Activated CD4-positive, alpha-beta T cell treated with anti-CD3 and anti-CD28 coated beads for 36 hours (primary cell): ENCODE results near the gene MYO3B. TPM values are rescaled to one million over a fixed set of nuclear protein-coding genes. Genes with fewer than 3 reads are reported as not detected.
"Not testable (repeated sequence)": the region's sequence is repeated elsewhere in the genome, so short reads cannot be mapped to it uniquely, and the experiment has no call there.

ENCODE experiments used
- ATAC-seq: fragments of 200-7000 bp; cut with Tn5 transposase; one replicate; pipeline ENCODE4 v1.10.0; 2021; ENCODE audit warnings: mild to moderate bottlenecking, moderate library complexity
- CTCF ChIA-PET: fragments of 350-600 bp; sonication (Branson Sonifier 250); formaldehyde crosslinking; loops from one replicate; lab custom pipeline; 2021; ENCODE audit warnings: antibody characterized with exemption; lab: Charles Lee
- POLR2A ChIA-PET: fragments of 350-600 bp; sonication (Branson Sonifier 250); formaldehyde crosslinking; loops from one replicate; lab custom pipeline; 2021; ENCODE audit warnings: antibody characterized with exemption, inconsistent platforms; lab: Charles Lee
- DNase-seq: peaks from one replicate; pipeline ENCODE4 v3.0.0-alpha.2; 2020
- H3K27ac Mint-ChIP-seq: one replicate; pipeline ENCODE4 v1.8.0; 2021; ENCODE audit warnings: mixed read lengths
- H3K27me3 Mint-ChIP-seq: one replicate; pipeline ENCODE4 v1.8.0; 2021; ENCODE audit warnings: mixed read lengths
- H3K36me3 Mint-ChIP-seq: one replicate; pipeline ENCODE4 v1.8.0; 2021; ENCODE audit warnings: low read depth, mixed read lengths
- H3K4me1 Mint-ChIP-seq: one replicate; pipeline ENCODE4 v1.8.0; 2021; ENCODE audit warnings: mixed read lengths
- H3K4me3 Mint-ChIP-seq: one replicate; pipeline ENCODE4 v1.8.0; 2021; ENCODE audit warnings: mild to moderate bottlenecking, moderate library complexity, mixed read lengths
- H3K9me3 Mint-ChIP-seq: one replicate; pipeline ENCODE4 v1.8.0; 2021; ENCODE audit warnings: low read depth, mixed read lengths
- intact Hi-C, 2 experiments: fragments of 100-400 bp; cut with DNase I in 1 of 2; cut with micrococcal nuclease in 1 of 2; formaldehyde crosslinking; loops; one replicate each; pipeline versions ENCODE4 v1.14.2 to v1.15.1; 2022 to 2024; cut with DNase I, micrococcal nuclease
- total RNA-seq, 2 experiments: library from RNA; stranded (reverse); gene quantifications; one replicate each; pipeline ENCODE4 v1.2.3, GENCODE V29; 2021

Gene MYO3B
- total RNA-seq, 2 experiments from 2014 or later: 0.97 to 1.2 TPM

- Mint-ChIP-seq H3K4me1 (no peaks in the 10 kb centered on the region), H3K36me3 (no peaks in the 10 kb centered on the region), H3K27me3 (peaks cover 23% of the 10 kb centered on the region), H3K4me3 (no peak overlapping the region), H3K9me3 (no peaks in the 10 kb centered on the region), H3K27ac (no peak overlapping the region)
- no peak for DNase-seq
- ChIA-PET POLR2A (no interaction called here), CTCF (no interaction called here)
- no peak for ATAC-seq
- intact Hi-C loops: no loop called here
These were observed 19.0 kb downstream of the MYO3B start for GRCh38 chr2:170196963-170197362.

DNA sequence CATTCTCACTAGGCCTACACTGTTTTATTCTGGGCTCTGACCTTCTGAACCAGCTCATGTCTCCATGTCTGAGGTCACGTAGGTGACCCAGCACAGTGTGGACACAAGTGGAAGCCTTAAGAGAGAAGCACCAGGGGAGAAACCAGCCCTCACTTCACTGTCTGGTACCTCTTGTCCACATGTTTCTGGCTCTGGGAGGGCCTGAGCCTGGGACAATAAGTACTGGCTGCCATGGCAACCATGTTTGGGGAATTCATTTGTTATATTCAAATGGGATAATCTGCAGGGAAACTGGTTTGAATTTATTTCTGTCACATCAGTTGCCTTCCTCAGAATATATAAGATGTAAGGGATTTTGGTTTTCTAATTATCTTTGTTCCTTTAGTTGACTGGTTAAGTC, 23.3 kb downstream of the MYO3B start:
- no peak for ATAC-seq
- CTCF ChIA-PET: no interaction called here

DNA sequence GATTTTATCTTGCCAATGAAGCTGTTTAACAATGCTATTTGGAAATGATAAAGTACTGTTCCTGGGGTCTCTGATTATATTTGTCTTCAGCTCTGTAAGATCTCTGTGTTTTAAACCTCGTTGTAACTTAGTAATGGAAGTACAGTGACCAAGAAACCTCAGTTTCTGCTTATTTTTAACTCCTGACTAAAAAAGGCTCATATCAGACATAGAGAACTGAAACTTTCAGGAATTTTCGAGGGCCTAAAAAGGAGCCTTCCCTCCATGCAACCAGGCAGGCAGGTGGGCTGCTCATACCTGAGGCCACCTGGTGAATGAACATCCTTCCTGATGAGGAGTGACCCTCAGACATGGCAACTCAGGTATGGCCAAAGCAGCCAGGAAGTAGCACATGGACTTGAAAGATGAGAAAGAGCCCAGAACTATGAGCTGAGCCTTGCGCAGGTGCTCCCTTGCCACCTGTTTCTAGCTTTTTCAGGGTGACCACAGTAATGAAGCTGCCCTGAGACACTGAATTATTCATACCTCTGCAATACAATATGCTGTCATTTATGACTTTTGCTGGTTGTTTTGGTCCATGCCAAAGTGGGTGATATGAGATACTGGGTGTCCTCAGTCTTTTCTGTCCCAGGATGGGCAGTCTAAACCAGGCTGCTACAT, 23.9 kb downstream of the MYO3B start:
- Mint-ChIP-seq H3K27me3 (peaks cover 21% of the 10 kb centered on the region), H3K4me1 (no peaks in the 10 kb centered on the region), H3K9me3 (no peaks in the 10 kb centered on the region), H3K36me3 (no peaks in the 10 kb centered on the region), H3K4me3 (no peak overlapping the region), H3K27ac (no peak overlapping the region)
- ATAC-seq: no peak
- intact Hi-C loops: no loop called here
- ChIA-PET CTCF (interaction anchor here (0.7 kb wide), 1 partner anchor 83 kb away, joined by 4 read pairs; no protein-coding TSS in a partner anchor), POLR2A (no interaction called here)
- DNase-seq: no peak

More for the DNA sequence above, 23.3 kb downstream of the MYO3B start:
- Mint-ChIP-seq H3K9me3 (no peaks in the 10 kb centered on the region), H3K4me3 (no peak overlapping the region), H3K36me3 (no peaks in the 10 kb centered on the region), H3K27me3 (peaks cover 20% of the 10 kb centered on the region), H3K27ac (no peak overlapping the region), H3K4me1 (no peaks in the 10 kb centered on the region)
- DNase-seq: no peak
- POLR2A ChIA-PET: no interaction called here
- intact Hi-C loops: no loop called here

- DNase-seq (no peak), ATAC-seq (no peak)
- H3K36me3 Mint-ChIP-seq: no peaks in the 10 kb centered on the region
- no peaks in the 10 kb centered on the region for H3K4me1 Mint-ChIP-seq
- H3K4me3 Mint-ChIP-seq: no peak overlapping the region
- H3K9me3 Mint-ChIP-seq: no peaks in the 10 kb centered on the region
- POLR2A ChIA-PET: no interaction called here
- H3K27ac Mint-ChIP-seq: no peak overlapping the region
- CTCF ChIA-PET: interaction anchor here (0.7 kb wide), 1 partner anchor 82 kb away, joined by 4 read pairs; no protein-coding TSS in a partner anchor
- H3K27me3 Mint-ChIP-seq: peaks cover 17% of the 10 kb centered on the region
- intact Hi-C loops: no loop called here
These were observed 24.5 kb downstream of the MYO3B start for GRCh38 chr2:170202437-170202836.

GRCh38 chr2:170204298-170204951, 26.5 kb downstream of the MYO3B start:
- ATAC-seq (no peak), DNase-seq (no peak)
- Mint-ChIP-seq H3K4me1 (no peaks in the 10 kb centered on the region), H3K27me3 (peaks cover 12% of the 10 kb centered on the region), H3K4me3 (no peak overlapping the region), H3K36me3 (no peaks in the 10 kb centered on the region), H3K9me3 (no peaks in the 10 kb centered on the region), H3K27ac (no peak overlapping the region)
- intact Hi-C loops: no loop called here
- CTCF ChIA-PET: interaction anchor here (0.5 kb wide), 1 partner anchor 175 kb away, joined by 3 read pairs; no protein-coding TSS in a partner anchor
- POLR2A ChIA-PET: no interaction called here

DNA sequence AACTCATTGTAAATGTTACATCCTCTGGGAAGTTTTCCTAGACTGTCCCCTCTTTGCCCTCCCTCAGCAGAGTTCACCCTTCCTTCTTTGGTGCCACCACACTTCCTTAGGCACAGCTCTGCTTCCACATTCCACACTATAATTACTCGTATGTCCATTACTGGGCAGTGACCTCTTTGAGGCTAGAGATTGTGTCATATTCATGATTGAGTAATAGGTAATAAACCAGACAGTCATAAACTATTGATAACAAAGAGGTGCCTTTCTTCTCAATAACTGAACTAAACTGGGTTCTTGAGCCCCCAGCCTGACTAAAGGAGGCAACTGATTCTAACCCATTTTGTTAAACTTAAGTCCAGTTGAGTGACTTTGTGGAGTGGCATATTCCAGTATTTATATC, 28.3 kb downstream of the MYO3B start:
- Mint-ChIP-seq H3K36me3 (no peaks in the 10 kb centered on the region), H3K27ac (no peak overlapping the region), H3K27me3 (peaks cover 12% of the 10 kb centered on the region), H3K4me1 (no peaks in the 10 kb centered on the region), H3K9me3 (peaks cover 3% of the 10 kb centered on the region), H3K4me3 (no peak overlapping the region)
- ATAC-seq (no peak), DNase-seq (no peak)
- CTCF ChIA-PET: no interaction called here
- POLR2A ChIA-PET: no interaction called here
- intact Hi-C loops: no loop called here

GRCh38 chr2:170206805-170207407, 29.0 kb downstream of the MYO3B start:
- POLR2A ChIA-PET: no interaction called here
- no peak for DNase-seq
- no peaks in the 10 kb centered on the region for H3K4me1 Mint-ChIP-seq
- CTCF ChIA-PET: no interaction called here
- H3K27ac Mint-ChIP-seq: no peak overlapping the region
- no peaks in the 10 kb centered on the region for H3K36me3 Mint-ChIP-seq
- no peak for ATAC-seq
- no peak overlapping the region for H3K4me3 Mint-ChIP-seq
- intact Hi-C loops: no loop called here
- peaks cover 6% of the 10 kb centered on the region for H3K9me3 Mint-ChIP-seq
- peaks cover 12% of the 10 kb centered on the region for H3K27me3 Mint-ChIP-seq

GRCh38 chr2:170207901-170208300, 30.0 kb downstream of the MYO3B start:
- H3K9me3 Mint-ChIP-seq: peaks cover 6% of the 10 kb centered on the region
- H3K36me3 Mint-ChIP-seq: no peaks in the 10 kb centered on the region
- no peaks in the 10 kb centered on the region for H3K4me1 Mint-ChIP-seq
- POLR2A ChIA-PET: no interaction called here
- CTCF ChIA-PET: no interaction called here
- DNase-seq (no peak), ATAC-seq (no peak)
- intact Hi-C loops: no loop called here
- peaks cover 12% of the 10 kb centered on the region for H3K27me3 Mint-ChIP-seq
- H3K4me3 Mint-ChIP-seq: no peak overlapping the region
- no peak overlapping the region for H3K27ac Mint-ChIP-seq

- Mint-ChIP-seq H3K4me1 (no peaks in the 10 kb centered on the region), H3K27ac (no peak overlapping the region), H3K9me3 (peaks cover 6% of the 10 kb centered on the region), H3K4me3 (no peak overlapping the region), H3K27me3 (peaks cover 12% of the 10 kb centered on the region), H3K36me3 (no peaks in the 10 kb centered on the region)
- DNase-seq: no peak
- CTCF ChIA-PET: no interaction called here
- POLR2A ChIA-PET: no interaction called here
- intact Hi-C loops: no loop called here
- no peak for ATAC-seq
These were observed 31.0 kb downstream of the MYO3B start for GRCh38 chr2:170208967-170209366.

DNA sequence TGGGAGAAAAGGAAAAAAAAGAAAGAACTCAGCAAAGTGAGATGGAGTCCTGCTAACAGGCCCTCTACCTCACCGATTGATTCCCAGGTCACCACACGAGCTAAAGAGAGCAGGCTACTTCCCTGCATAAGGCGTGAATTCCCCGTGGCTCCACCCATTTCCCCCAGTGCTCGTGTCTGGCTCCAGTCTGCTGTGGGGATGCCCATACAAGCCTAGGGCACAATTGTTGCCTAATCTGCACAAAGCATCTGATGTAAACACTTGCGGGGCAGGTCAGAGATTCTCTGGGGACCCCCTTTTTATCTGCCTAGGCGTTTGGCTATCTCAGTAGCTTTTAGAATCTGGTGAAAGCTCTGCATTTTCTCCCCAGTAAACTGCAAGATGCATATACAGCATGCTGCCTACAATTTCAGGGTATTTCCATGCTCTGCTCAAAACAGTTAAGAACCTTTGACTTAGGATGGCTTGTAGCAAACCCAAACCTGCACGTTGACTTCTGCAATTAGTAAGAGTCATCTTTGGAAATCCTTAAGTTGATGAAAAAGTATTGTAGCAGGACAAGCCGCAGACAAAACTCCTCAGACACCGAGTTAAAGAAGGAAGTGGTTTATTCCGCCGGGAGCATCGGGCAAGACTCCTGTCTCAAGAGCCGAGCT, 34.8 kb downstream of the MYO3B start:
- intact Hi-C loops: no loop called here

GRCh38 chr2:170213281-170213625, 35.3 kb downstream of the MYO3B start:
- H3K27me3 Mint-ChIP-seq, POLR2A ChIA-PET, H3K9me3 Mint-ChIP-seq, CTCF ChIA-PET, H3K36me3 Mint-ChIP-seq, H3K4me1 Mint-ChIP-seq, H3K27ac Mint-ChIP-seq, DNase-seq, intact Hi-C loops, ATAC-seq, H3K4me3 Mint-ChIP-seq: not testable (repeated sequence)

More for the DNA sequence above, 34.8 kb downstream of the MYO3B start:
- POLR2A ChIA-PET: no interaction called here
- no peaks in the 10 kb centered on the region for H3K27me3 Mint-ChIP-seq
- H3K4me1 Mint-ChIP-seq: no peaks in the 10 kb centered on the region
- ATAC-seq: no peak
- peaks cover 6% of the 10 kb centered on the region for H3K9me3 Mint-ChIP-seq
- no peak overlapping the region for H3K27ac Mint-ChIP-seq
- no peaks in the 10 kb centered on the region for H3K36me3 Mint-ChIP-seq
- CTCF ChIA-PET: no interaction called here
- H3K4me3 Mint-ChIP-seq: no peak overlapping the region
- DNase-seq: no peak
